Upper lobe of left lung (tissue), 6 donors: Measurements from ENCODE around the gene GLYATL3. TPM values are rescaled to one million over a fixed set of nuclear protein-coding genes. Genes with fewer than 3 reads are reported as not detected.

Experiments used
- ATAC-seq, 2 donors: fragments of 200-7000 bp; cut with Tn5 transposase; one replicate each; pipeline ENCODE4 v1.9.1; 2022; ENCODE audit warnings: mild to moderate bottlenecking in 2 of 2, moderate library complexity in 2 of 2; ENCODE audit not compliant: low FRiP score in 2 of 2
- DNase-seq, 2 donors: peaks; one replicate each; pipeline ENCODE4 v3.0.0-alpha.2; 2019 to 2020
- H3K27ac ChIP-seq, 4 donors: fragments of 200-600 bp; sonication (generic); one replicate each; pipeline ENCODE4 v1.5.1; 2016 to 2019
- H3K27me3 ChIP-seq, 4 donors: fragments of 200-600 bp; sonication (generic); one replicate each; pipeline ENCODE4 v1.5.1; 2017 to 2019
- H3K36me3 ChIP-seq, 4 donors: fragments of 200-600 bp; sonication (generic); one replicate each; pipeline ENCODE4 v1.5.1; 2016 to 2019
- H3K4me1 ChIP-seq, 4 donors: fragments of 200-600 bp; sonication (generic); one replicate each; pipeline ENCODE4 v1.5.1; 2018 to 2019
- H3K4me3 ChIP-seq, 4 donors: fragments of 200-600 bp; sonication (generic); one replicate each; pipeline ENCODE4 v1.5.1; 2017 to 2019; ENCODE audit warnings: mild to moderate bottlenecking in 2 of 4, moderate library complexity in 1 of 4
- H3K9me3 ChIP-seq, 4 donors: fragments of 200-600 bp; sonication (generic); one replicate each; pipeline ENCODE4 v1.5.1; 2018 to 2019
- EP300 ChIP-seq, 4 donors: sonication (generic); formaldehyde crosslinking; IDR thresholded peaks; one replicate each; pipeline ENCODE4 v1.5.1; 2017; ENCODE audit warnings: antibody characterized with exemption in 4 of 4, control low read depth in 2 of 4
- POLR2A ChIP-seq, 4 donors: fragments of 450-650 bp; IDR thresholded peaks; one replicate each; pipeline ENCODE4 v1.5.1; 2016 to 2017; ENCODE audit warnings: antibody characterized with exemption in 4 of 4, mild to moderate bottlenecking in 2 of 4
- POLR2AphosphoS5 ChIP-seq, 2 donors: sonication (generic); formaldehyde crosslinking; IDR thresholded peaks; one replicate each; pipeline ENCODE4 v1.5.1; 2017; ENCODE audit warnings: antibody characterized with exemption in 2 of 2
- WGBS, 2 donors: methylation state at CpG; one replicate each; pipeline ENCODE4 v1.1.5; 2017 to 2018; 5-methylcytosine and 5-hydroxymethylcytosine counted together
- total RNA-seq, 6 donors: library from RNA; depleted of rRNA in 4 of 6; stranded (reverse); fragments of >200 nt in 4 of 6; gene quantifications; one replicate each; pipeline versions ENCODE4 v1.1.0 to v1.2.1, GENCODE V29; 2016 to 2021
- TF ChIP-seq, protein P1 (sequence below), 6 experiments: fragments of 450-650 bp in 4 of 6; fragments of 200-600 bp in 2 of 6; sonication (generic) in 2 of 6; IDR thresholded peaks; one replicate each; pipeline ENCODE4 v1.5.1; 2016 to 2019; ENCODE audit warnings: antibody characterized with exemption in 6 of 6
- donor health status: DM: no; HTN: no; CAD: no; lungs with moderate emphysema.
- donor health status: DM: no; HTN: yes; CAD: no; lungs with severe emphysema.

The GLYATL3 gene
- total RNA-seq, 6 donors from 2014 or later, result not detected

DNA sequence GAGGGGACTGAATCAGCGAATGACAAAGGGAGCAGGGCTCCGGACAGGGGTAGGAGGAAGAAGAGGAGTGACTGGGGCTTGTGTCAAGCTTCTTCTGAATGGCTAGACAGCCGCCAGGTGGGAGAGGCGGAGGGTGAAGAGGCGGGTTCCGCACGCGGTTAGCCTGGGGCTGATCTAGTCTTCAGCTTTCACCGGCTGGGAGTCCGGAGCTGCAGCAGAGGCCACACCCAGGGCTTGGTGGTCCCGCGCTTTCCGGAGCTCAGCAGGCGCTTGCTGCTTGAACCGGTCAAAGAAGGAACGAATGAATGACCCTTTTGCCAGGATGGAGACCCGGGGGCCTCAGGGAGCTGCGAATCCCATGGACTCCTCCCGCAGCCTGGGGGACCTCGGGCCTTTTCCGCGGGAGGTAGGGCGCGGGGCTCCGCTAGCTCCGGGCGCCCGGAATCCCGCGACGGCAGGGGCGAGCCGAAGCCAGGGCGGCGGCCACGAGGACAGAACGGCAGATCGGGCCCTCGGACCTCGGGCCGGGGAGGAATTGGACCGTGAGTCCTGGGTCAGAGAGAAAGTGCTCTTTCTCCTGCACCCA, 50.9 kb downstream of the GLYATL3 start, which contains the start of gene C6orf141:
Gene C6orf141, plus strand, starts transcription at position 177 of the 586 bp plus-strand sequence. Its CDS starts 125 bp downstream, at position 302.
- ATAC-seq (peak; percentile 58 to 72), DNase-seq (peak; percentile 54 to 79)
- H3K4me3 ChIP-seq, result peak within 1 kb of the TSS in 3 of 4 donors; percentile 39 to 55 (median 48)
- no peaks in the 10 kb centered on the region for H3K36me3 ChIP-seq
- TF ChIP-seq POLR2AphosphoS5 (IDR thresholded peaks at IDR 0.05), result no peak
- peaks cover 10 to 20% (median 16%) of the 10 kb centered on the region in 4 donors for H3K4me1 ChIP-seq
- H3K27ac ChIP-seq, result no peak within 1 kb of the TSS
- no peaks in the 10 kb centered on the region for H3K9me3 ChIP-seq
- 4 to 5% methylated on average over 8 to 34 of the region's 42 CpGs for WGBS, 2 donors
- H3K27me3 ChIP-seq, result peaks cover 0 to 9% (median 0%) of the 10 kb centered on the region in 4 donors

DNA sequence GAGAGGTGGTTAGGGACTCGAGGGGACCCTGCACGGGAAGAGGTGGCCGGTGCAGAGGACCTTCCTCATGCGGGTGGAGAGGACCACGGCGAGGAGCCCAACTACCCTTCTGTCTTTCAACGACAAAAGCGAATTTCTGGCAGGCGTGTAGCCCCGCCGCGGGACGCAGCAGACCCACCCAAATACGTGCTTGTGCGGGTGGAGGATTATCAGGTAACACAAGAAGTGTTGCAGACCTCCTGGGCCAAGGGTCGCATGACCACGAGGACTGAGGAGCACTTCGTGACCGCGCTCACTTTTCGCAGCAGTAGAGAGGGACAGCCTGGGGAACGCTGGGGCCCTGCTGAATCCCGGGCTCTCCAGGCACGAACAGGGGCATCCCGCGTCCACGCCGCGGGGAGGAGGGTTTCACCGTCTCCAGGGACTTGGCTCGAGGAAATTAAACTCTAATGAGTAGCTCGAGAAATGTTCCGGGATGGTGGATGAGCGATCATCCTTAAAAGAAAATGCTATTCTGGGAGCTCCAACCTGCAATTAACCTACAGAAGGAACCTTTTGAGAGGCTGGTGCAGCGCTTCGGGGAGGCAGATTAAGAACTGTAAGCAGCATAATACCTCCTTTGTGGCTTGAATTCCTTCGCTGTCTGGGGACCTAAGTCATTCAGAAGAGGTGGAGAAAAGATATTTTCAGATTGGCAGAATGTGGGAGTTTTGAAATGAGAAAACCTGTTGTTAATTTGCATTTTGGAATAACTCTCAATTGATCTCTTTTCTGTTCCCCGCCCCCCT, 51.5 kb downstream of the GLYATL3 start:
- TF ChIP-seq EP300 (IDR thresholded peaks at IDR 0.05), result no peak
- no peak for TF ChIP-seq POLR2A (IDR thresholded peaks at IDR 0.05)
- TF ChIP-seq POLR2AphosphoS5 (IDR thresholded peaks at IDR 0.05), result no peak
- TF ChIP-seq, protein P1, sequence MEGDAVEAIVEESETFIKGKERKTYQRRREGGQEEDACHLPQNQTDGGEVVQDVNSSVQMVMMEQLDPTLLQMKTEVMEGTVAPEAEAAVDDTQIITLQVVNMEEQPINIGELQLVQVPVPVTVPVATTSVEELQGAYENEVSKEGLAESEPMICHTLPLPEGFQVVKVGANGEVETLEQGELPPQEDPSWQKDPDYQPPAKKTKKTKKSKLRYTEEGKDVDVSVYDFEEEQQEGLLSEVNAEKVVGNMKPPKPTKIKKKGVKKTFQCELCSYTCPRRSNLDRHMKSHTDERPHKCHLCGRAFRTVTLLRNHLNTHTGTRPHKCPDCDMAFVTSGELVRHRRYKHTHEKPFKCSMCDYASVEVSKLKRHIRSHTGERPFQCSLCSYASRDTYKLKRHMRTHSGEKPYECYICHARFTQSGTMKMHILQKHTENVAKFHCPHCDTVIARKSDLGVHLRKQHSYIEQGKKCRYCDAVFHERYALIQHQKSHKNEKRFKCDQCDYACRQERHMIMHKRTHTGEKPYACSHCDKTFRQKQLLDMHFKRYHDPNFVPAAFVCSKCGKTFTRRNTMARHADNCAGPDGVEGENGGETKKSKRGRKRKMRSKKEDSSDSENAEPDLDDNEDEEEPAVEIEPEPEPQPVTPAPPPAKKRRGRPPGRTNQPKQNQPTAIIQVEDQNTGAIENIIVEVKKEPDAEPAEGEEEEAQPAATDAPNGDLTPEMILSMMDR (IDR thresholded peaks at IDR 0.05), result no peak
- H3K27me3 ChIP-seq, result peaks cover 0 to 9% (median 0%) of the 10 kb centered on the region in 4 donors
- WGBS, 2 donors, result 3% methylated on average over 14 to 33 of the region's 38 CpGs
- H3K36me3 ChIP-seq, result no peaks in the 10 kb centered on the region
- H3K4me3 ChIP-seq, result peak overlapping the region in 3 of 4 donors; percentile 39 to 55 (median 48)
- no peaks in the 10 kb centered on the region for H3K9me3 ChIP-seq
- DNase-seq (peak; percentile 23 to 65), ATAC-seq (peak; percentile 65 to 69)
- H3K27ac ChIP-seq, result no peak overlapping the region
- peaks cover 10 to 20% (median 16%) of the 10 kb centered on the region in 4 donors for H3K4me1 ChIP-seq

DNA sequence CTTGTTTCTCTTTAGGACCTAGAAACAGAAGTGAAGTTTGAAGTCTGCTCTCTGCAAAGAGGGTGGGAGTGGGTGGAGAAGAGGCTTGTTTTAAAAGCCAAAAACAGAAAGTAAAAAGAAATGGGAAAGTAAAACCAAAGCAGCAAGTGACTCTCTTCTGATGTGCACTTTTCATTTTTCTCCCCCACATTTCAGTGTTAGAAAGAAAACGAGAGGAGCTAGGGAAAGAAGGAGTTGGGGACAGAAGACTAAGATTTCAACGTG, 52.1 kb downstream of the GLYATL3 start:
- H3K4me3 ChIP-seq, result peak overlapping the region in 3 of 4 donors; percentile 39 to 55 (median 48)
- WGBS, 2 donors, result 31% methylated on average over 2 of the region's 2 CpGs
- TF ChIP-seq POLR2AphosphoS5 (IDR thresholded peaks at IDR 0.05) (no peak), POLR2A (IDR thresholded peaks at IDR 0.05) (no peak), EP300 (IDR thresholded peaks at IDR 0.05) (no peak)
- TF ChIP-seq, protein P1 (IDR thresholded peaks at IDR 0.05), result no peak

DNA sequence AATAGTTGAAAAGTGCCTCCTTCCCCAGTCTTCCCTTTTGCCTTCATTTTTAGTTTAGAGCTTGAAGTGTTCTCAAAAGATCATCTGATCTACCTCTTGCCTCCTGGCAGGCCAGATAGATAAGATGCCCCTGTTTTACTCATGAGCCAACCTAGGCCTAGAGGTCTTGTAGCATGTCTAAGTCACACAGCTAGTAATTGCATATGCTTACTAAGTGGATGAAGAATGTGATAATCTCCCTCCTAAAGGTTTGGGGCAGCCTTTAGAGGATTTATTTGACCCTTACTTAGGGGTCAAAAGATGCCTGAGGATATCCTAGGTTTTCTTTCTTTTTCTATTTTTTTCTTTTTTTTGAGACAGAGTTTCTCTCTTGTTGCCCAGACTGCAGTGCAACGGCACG, 52.9 kb downstream of the GLYATL3 start:
- Histone ChIP-seq H3K27ac (no peak overlapping the region), H3K36me3 (no peaks in the 10 kb centered on the region), H3K4me1 (peaks cover 10 to 25% (median 18%) of the 10 kb centered on the region in 4 donors), H3K27me3 (peaks cover 0 to 9% (median 0%) of the 10 kb centered on the region in 4 donors), H3K4me3 (no peak overlapping the region), H3K9me3 (no peaks in the 10 kb centered on the region)
- TF ChIP-seq POLR2AphosphoS5 (IDR thresholded peaks at IDR 0.05) (no peak), POLR2A (IDR thresholded peaks at IDR 0.05) (no peak), EP300 (IDR thresholded peaks at IDR 0.05) (no peak)
- TF ChIP-seq, protein P1 (IDR thresholded peaks at IDR 0.05), result no peak
- DNase-seq, result no peak
- 93 to 100% methylated on average over 2 of the region's 2 CpGs for WGBS, 2 donors
- no peak for ATAC-seq

More for the DNA sequence above, 52.1 kb downstream of the GLYATL3 start:
- Histone ChIP-seq H3K27ac (no peak overlapping the region), H3K36me3 (no peaks in the 10 kb centered on the region), H3K4me1 (peaks cover 10 to 21% (median 18%) of the 10 kb centered on the region in 4 donors), H3K9me3 (no peaks in the 10 kb centered on the region), H3K27me3 (peaks cover 0 to 9% (median 0%) of the 10 kb centered on the region in 4 donors)
- ATAC-seq, result no peak
- no peak for DNase-seq

DNA sequence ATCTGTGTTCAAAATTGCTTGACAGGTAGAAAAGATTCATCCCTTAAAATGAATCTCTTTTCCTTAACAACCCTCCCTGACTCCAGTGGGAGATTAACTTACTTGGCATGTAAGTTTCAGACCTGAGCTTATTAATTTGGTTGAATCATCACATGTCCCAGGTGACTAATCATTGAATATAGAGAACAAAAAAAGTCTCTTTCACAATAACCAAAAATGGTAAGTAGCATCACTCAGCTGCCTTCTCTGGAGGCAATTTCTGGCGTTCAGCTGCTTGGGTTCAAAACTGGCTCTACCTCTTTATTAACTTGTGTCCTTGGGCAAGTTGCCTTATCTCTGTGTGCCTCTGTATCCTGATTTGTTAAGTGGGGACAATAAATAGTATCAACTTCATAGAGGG, 53.7 kb downstream of the GLYATL3 start:
- Histone ChIP-seq H3K9me3 (no peaks in the 10 kb centered on the region), H3K4me1 (peaks cover 10 to 25% (median 18%) of the 10 kb centered on the region in 4 donors), H3K36me3 (no peaks in the 10 kb centered on the region), H3K27ac (no peak overlapping the region), H3K27me3 (peaks cover 0 to 9% (median 0%) of the 10 kb centered on the region in 4 donors), H3K4me3 (no peak overlapping the region)
- WGBS, 2 donors, result 56 to 75% methylated on average over 1 of the region's 1 CpG
- no peak for TF ChIP-seq EP300 (IDR thresholded peaks at IDR 0.05)
- DNase-seq (no peak), ATAC-seq (no peak)
